A549 treated with dexamethasone at 1 μM for 4 hours (cell line): ENCODE results near the gene GOLGA8K. TPM values are rescaled to one million over a fixed set of nuclear protein-coding genes. Genes with fewer than 3 reads are reported as not detected.

Source experiments
- total RNA-seq: library from RNA; stranded (reverse); fragments of 200-300 nt; extraction: Qiagen RNA extraction; gene quantifications from 5 replicates; pipeline ENCODE4 v1.2.3, GENCODE V29; 2022

GOLGA8K gene, protein sequence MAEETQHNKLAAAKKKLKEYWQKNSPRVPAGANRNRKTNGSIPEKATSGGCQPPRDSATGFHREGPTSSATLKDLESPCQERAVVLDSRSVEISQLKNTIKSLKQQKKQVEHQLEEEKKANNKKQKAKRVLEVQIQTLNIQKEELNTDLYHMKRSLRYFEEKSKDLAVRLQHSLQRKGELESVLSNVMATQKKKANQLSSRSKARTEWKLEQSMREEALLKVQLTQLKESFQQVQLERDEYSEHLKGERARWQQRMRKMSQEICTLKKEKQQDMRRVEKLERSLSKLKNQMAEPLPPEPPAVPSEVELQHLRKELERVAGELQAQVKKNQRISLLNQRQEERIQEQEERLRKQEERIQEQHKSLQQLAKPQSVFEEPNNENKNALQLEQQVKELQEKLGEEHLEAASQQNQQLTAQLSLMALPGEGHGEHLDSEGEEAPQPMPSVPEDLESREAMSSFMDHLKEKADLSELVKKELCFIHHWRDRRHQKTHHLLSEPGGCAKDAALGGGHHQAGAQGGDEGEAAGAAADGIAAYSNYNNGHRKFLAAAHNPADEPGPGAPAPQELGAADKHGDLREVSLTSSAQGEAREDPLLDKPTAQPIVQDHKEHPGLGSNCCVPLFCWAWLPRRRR
- 0.34 to 1.2 TPM (median 0.62 TPM) in 5 replicates for total RNA-seq

DNA sequence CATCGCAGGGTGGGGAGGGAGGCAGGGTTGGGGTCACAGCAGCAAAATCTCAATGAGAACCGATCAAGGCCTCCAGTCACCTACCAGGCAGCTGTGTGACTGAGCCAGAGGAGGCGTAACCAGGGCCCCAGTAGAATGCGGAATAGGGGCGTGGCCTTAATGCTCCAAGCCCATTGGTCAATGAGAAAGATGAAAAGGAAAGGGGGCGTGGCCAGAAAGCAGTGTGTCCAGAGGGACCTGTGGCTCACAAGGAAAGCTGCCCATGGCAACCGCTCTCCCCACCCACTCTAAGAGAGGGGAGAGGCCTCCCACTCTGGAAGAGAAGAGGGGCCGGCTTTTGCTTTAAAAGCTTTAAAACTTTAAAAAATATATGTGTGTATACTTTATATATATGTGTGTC lies at the start of gene GOLGA8K:
Gene GOLGA8K, minus strand, starts transcription at position 101 of the 400 bp plus-strand sequence. Its CDS starts 98 bp downstream, at position 3.

Other genes starting within 250 kb of the GOLGA8K start
- gene GOLGA8O, start 52.3 kb upstream of the GOLGA8K start, total RNA-seq: 0.27 to 0.57 TPM (median 0.38 TPM) in 5 replicates
- gene GOLGA8N, start 190.2 kb upstream of the GOLGA8K start, total RNA-seq: 0.80 to 1.4 TPM (median 1.0 TPM) in 5 replicates
- gene ARHGAP11A, start 212.2 kb upstream of the GOLGA8K start, total RNA-seq: 65.8 to 98.7 TPM (median 83.9 TPM) in 5 replicates
- 1.5 to 2.6 TPM (median 2.2 TPM) in 5 replicates for gene SCG5, start 238.4 kb upstream of the GOLGA8K start, total RNA-seq